AG10803 (cell line): ENCODE measurements around the gene DISP2.

Experiments
- DNase-seq: peaks from one replicate; pipeline ENCODE4 v3.0.0; 2010; ENCODE audit warnings: low read depth
- H3K4me3 ChIP-seq: 2 replicates; pipeline ENCODE4 v1.5.1; 2011; ENCODE audit warnings: mild to moderate bottlenecking, low read length, control low read depth
- CTCF ChIP-seq: conservative IDR thresholded peaks from 2 replicates; pipeline ENCODE4 v1.5.1; 2011; ENCODE audit warnings: mild to moderate bottlenecking, low read length, control low read depth, inconsistent platforms

DISP2 gene

DNA sequence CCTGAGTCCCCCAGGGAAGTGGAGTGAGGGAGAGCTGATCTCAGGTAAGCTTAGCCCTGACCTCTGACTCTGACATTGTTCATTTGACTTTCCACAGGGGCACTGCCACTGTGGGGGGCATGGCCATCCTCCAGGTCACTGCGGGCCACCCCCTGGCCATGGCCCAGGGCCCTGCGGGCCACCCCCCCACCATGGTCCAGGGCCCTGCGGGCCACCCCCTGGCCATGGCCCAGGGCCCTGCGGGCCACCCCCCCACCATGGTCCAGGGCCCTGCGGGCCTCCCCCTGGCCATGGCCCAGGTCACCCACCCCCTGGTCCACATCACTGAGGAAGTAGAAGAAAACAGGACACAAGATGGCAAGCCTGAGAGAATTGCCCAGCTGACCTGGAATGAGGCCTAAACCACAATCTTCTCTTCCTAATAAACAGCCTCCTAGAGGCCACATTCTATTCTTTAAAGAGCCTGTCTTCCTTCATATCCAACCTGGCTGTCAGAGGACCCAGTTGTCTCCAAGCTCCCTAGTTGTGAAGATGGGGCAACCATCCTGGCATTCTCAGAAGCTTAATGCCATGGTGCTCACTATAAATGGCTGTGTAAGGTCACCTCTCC is 1.9 kb upstream of the DISP2 start:
- TF ChIP-seq CTCF, result no peak
- DNase-seq, result no peak
- no peak overlapping the region for H3K4me3 ChIP-seq

GRCh38 chr15:40357246-40357645 is 773 bp upstream of the DISP2 start:
- no peak overlapping the region for H3K4me3 ChIP-seq
- no peak for DNase-seq
- no peak for TF ChIP-seq CTCF

DNA sequence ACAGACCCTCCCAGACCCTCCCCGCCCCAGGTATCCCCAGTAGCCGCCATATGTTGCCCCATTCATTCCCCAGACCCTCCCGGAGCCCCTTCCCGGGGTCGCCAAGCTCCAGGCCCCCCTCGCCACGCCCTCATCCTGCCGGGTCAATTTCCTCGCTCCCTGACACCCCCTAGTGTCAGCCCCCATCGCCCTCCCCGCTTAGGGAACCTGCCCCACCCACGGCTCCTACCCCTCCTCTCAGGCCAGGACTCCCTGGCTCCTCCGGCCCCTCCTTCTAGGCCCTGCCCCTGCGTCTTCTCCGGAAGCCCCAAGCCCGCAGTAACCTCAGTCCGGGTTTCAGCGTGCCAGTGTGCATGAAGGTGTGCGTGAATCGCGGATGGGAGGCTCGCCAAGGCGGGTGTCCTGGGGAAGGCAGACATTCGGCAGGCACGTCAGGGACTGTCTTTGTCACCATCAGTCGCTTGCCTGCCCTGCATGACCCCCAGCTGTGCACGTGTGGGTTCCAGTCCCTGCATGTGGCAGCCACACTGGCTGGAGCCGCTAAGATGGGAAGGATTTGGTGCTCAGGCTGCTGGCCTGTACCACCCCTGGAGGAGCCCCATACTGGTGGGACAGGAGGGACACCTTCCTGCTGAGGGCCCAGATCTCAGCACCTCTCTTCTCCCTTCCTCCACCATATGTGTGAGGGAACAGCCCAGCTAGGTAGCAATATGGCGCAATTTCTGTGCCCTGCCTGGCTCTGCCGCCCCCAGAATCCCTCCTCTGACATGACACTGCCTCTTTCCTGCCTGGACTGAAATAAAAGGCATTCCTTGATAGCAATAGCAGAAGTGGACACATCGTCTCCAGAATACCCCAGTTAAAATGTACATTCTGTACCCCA is 693 bp downstream of the DISP2 start:
- H3K4me3 ChIP-seq, result peak overlapping the region; percentile 53
- no peak for DNase-seq
- no peak for TF ChIP-seq CTCF

GRCh38 chr15:40360015-40360414 is 2.0 kb downstream of the DISP2 start:
- H3K4me3 ChIP-seq, result no peak overlapping the region
- no peak for TF ChIP-seq CTCF
- no peak for DNase-seq

GRCh38 chr15:40361640-40362039 is 3.6 kb downstream of the DISP2 start:
- no peak overlapping the region for H3K4me3 ChIP-seq
- DNase-seq, result no peak
- no peak for TF ChIP-seq CTCF

DNA sequence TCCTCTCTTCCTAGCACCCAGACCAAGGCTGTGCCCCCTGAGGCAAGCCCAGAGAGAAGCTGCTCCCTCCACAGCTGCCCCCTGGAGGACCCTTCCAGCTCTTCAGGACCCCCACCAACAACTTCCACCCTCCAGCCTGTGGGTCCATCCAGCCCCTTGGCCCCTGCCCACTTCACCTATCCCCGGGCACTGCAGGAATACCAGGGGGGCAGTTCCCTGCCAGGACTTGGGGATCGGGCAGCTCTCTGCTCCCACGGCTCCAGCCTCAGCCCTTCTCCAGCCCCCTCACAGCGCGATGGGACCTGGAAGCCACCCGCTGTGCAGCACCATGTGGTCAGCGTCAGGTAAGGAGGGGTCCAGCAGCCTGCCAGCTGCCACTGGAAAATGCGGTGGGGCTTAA is 5.6 kb downstream of the DISP2 start:
- no peak for TF ChIP-seq CTCF
- DNase-seq, result no peak

GRCh38 chr15:40364251-40364650 is 6.2 kb downstream of the DISP2 start:
- TF ChIP-seq CTCF, result no peak
- DNase-seq, result no peak
- no peak overlapping the region for H3K4me3 ChIP-seq

More for the DNA sequence above, 5.6 kb downstream of the DISP2 start:
- no peak overlapping the region for H3K4me3 ChIP-seq
